OCI-LY7 (cell line): Measurements from ENCODE around the gene EDN2. TPM values are rescaled to one million over a fixed set of nuclear protein-coding genes. Genes with fewer than 3 reads are reported as not detected.

Source experiments
- BruUV-seq: library from RNA; stranded (reverse); fragments of 400-500 nt; replicated peaks from 2 replicates; lab custom pipeline; 2021; lab: Mats Ljungman, UMichigan
- CTCF ChIA-PET: fragments of 300-600 bp; sonication (Branson Sonifier 250); formaldehyde crosslinking; loops from one replicate; lab custom pipeline; 2022; ENCODE audit warnings: antibody characterized with exemption; ENCODE audit not compliant: unreplicated experiment; lab: Charles Lee
- POLR2A ChIA-PET: fragments of 300-600 bp; sonication (Branson Sonifier 250); formaldehyde crosslinking; loops from one replicate; lab custom pipeline; 2022; ENCODE audit warnings: antibody characterized with exemption; lab: Charles Lee
- DNase-seq: peaks from one replicate; pipeline ENCODE4 v3.0.0-alpha.2; 2015; ENCODE audit warnings: low spot score
- H2AFZ ChIP-seq: fragments of 200-600 bp; sonication (generic), shearing (Covaris generic); 2 replicates; pipeline ENCODE4 v1.6.1; 2014; ENCODE audit warnings: mild to moderate bottlenecking, antibody characterized with exemption, low read length, moderate library complexity
- H3K27ac ChIP-seq: fragments of 200-600 bp; sonication (generic); 2 replicates; pipeline ENCODE4 v1.5.1; 2014; ENCODE audit warnings: mixed run types, low read depth, mild to moderate bottlenecking, moderate library complexity, low read length, inconsistent platforms; ENCODE audit not compliant: poor library complexity, severe bottlenecking
- H3K36me3 ChIP-seq: fragments of 200-600 bp; sonication (generic); 2 replicates; pipeline ENCODE4 v1.6.1; 2014; ENCODE audit warnings: mild to moderate bottlenecking, antibody characterized with exemption, low read length, moderate library complexity, mixed read lengths; ENCODE audit not compliant: insufficient read depth
- H3K4me1 ChIP-seq: fragments of 200-600 bp; sonication (generic); 2 replicates; pipeline ENCODE4 v1.5.1; 2014; ENCODE audit warnings: mild to moderate bottlenecking, low read length; ENCODE audit not compliant: insufficient read depth, poor library complexity, severe bottlenecking
- H3K4me2 ChIP-seq: fragments of 200-600 bp; sonication (generic); 2 replicates; pipeline ENCODE4 v1.6.1; 2014; ENCODE audit warnings: mild to moderate bottlenecking, low read length
- H3K4me3 ChIP-seq: fragments of 200-600 bp; sonication (generic); 2 replicates; pipeline ENCODE4 v1.5.1; 2014; ENCODE audit warnings: mild to moderate bottlenecking, low read depth, low read length; ENCODE audit not compliant: poor library complexity, severe bottlenecking
- H3K79me2 ChIP-seq: fragments of 200-600 bp; sonication (generic); 2 replicates; pipeline ENCODE4 v1.6.1; 2016; ENCODE audit warnings: low read depth, mild to moderate bottlenecking, low read length, moderate library complexity, mixed read lengths; ENCODE audit not compliant: insufficient read depth
- H3K9me2 ChIP-seq: fragments of 200-600 bp; sonication (generic); 2 replicates; pipeline ENCODE4 v1.6.1; 2016; ENCODE audit warnings: mild to moderate bottlenecking, low read length, mixed read lengths; ENCODE audit not compliant: insufficient read depth
- H3K9me3 ChIP-seq: fragments of 200-600 bp; sonication (generic); 2 replicates; pipeline ENCODE4 v1.6.1; 2014; ENCODE audit warnings: mild to moderate bottlenecking, mixed run types, low read length, mixed read lengths
- H4K20me1 ChIP-seq: fragments of 200-600 bp; sonication (generic); 2 replicates; pipeline ENCODE4 v1.6.1; 2014; ENCODE audit warnings: mild to moderate bottlenecking, antibody characterized with exemption, low read length, moderate library complexity, mixed read lengths; ENCODE audit not compliant: insufficient read depth
- EZH2phosphoT487 ChIP-seq: fragments of 200-600 bp; sonication (generic); IDR thresholded peaks from 2 replicates; pipeline ENCODE4 v1.6.1; 2018; ENCODE audit warnings: low read depth, borderline replicate concordance, mild to moderate bottlenecking, mixed run types, antibody characterized with exemption, low read length, moderate library complexity, mixed read lengths
- intact Hi-C: fragments of 100-400 bp; cut with micrococcal nuclease; formaldehyde crosslinking; loops from one replicate; pipeline ENCODE4 v1.10.0; 2022; ENCODE audit not compliant: unreplicated experiment
- total RNA-seq, 2 experiments: library from RNA; depleted of rRNA in 1 of 2; stranded (reverse); fragments of >200 nt in 1 of 2; shearing (Covaris generic) in 1 of 2; gene quantifications; 2 replicates each; pipeline ENCODE4 v1.2.3, GENCODE V29; 2014 to 2022
- TF ChIP-seq, protein P1 (sequence below): fragments of 200-600 bp; sonication (generic); conservative IDR thresholded peaks from 2 replicates; pipeline ENCODE4 v1.5.1; 2014; ENCODE audit warnings: mild to moderate bottlenecking, antibody characterized with exemption, low read length, moderate library complexity, mixed read lengths

The EDN2 gene
- total RNA-seq, 2 experiments from 2014 or later = not detected

GRCh38 chr1:41495210-41495948 is 10.9 kb upstream of the EDN2 start:
- H3K36me3 ChIP-seq = no peaks in the 10 kb centered on the region
- no peaks in the 10 kb centered on the region for H3K9me2 ChIP-seq
- no peaks in the 10 kb centered on the region for H4K20me1 ChIP-seq
- ChIA-PET CTCF (no interaction called here), POLR2A (no interaction called here)
- no peaks in the 10 kb centered on the region for H3K4me1 ChIP-seq
- H3K4me3 ChIP-seq = no peak overlapping the region
- H2AFZ ChIP-seq = no peak overlapping the region
- TF ChIP-seq, protein P1, sequence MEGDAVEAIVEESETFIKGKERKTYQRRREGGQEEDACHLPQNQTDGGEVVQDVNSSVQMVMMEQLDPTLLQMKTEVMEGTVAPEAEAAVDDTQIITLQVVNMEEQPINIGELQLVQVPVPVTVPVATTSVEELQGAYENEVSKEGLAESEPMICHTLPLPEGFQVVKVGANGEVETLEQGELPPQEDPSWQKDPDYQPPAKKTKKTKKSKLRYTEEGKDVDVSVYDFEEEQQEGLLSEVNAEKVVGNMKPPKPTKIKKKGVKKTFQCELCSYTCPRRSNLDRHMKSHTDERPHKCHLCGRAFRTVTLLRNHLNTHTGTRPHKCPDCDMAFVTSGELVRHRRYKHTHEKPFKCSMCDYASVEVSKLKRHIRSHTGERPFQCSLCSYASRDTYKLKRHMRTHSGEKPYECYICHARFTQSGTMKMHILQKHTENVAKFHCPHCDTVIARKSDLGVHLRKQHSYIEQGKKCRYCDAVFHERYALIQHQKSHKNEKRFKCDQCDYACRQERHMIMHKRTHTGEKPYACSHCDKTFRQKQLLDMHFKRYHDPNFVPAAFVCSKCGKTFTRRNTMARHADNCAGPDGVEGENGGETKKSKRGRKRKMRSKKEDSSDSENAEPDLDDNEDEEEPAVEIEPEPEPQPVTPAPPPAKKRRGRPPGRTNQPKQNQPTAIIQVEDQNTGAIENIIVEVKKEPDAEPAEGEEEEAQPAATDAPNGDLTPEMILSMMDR = 0 out of 2 replicates have a peak, but pooled peaks have one; percentile 25
- TF ChIP-seq EZH2phosphoT487 = no peak
- intact Hi-C loops = no loop called here
- no peaks in the 10 kb centered on the region for H3K79me2 ChIP-seq
- DNase-seq = no peak
- H3K4me2 ChIP-seq = no peak overlapping the region
- no TSS peak for BruUV-seq
- H3K27ac ChIP-seq = no peak overlapping the region
- no peaks in the 10 kb centered on the region for H3K9me3 ChIP-seq

DNA sequence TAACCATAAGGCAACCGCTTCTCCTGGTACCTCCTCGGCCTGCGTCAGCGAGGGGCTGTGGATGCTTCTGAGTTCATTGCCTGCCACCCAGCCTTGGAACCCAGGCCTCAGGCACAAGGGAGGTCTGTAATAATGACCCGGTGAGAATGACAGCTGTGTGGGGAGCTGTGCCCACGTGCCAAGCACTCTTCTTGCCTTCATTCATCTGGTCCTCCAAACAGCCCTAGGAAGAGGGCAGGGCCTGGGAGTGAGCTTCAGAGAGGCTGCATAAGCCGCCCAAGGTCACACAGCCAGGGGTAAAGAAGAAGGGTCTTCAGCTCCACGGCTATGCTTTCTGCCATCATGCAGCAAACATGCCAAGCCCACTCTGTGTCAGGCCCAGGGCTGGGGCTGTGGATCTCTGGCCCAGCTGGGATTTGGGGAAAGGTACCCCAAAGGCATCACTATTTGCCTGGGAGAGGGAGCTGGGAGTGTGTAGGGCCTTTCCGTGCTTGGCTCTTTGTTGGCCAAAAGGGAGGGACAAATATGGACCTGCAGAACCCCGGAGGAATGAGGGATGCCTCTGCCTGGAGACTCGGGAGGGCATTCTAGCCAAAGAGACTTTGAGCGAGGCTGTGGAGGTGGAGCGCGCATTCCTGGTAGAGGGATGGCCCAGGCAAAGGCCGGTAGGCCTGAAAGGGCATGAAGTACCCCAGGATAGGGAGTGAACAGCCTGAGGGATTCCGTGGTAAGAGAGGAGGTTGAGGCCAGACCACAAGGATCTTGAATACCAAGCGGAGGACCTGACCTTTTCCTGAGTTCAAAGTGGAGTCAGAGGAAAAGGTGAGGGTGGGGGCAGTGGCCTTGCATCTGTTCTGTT is 10.1 kb upstream of the EDN2 start:
- Histone ChIP-seq H3K4me1 (no peaks in the 10 kb centered on the region), H4K20me1 (no peaks in the 10 kb centered on the region), H3K27ac (no peak overlapping the region), H3K9me3 (no peaks in the 10 kb centered on the region), H2AFZ (no peak overlapping the region), H3K36me3 (no peaks in the 10 kb centered on the region), H3K9me2 (no peaks in the 10 kb centered on the region), H3K79me2 (no peaks in the 10 kb centered on the region), H3K4me2 (no peak overlapping the region), H3K4me3 (no peak overlapping the region)
- BruUV-seq = no TSS peak
- CTCF ChIA-PET = no interaction called here
- DNase-seq = no peak
- no peak for TF ChIP-seq EZH2phosphoT487
- TF ChIP-seq, protein P1 = no peak
- POLR2A ChIA-PET = no interaction called here
- intact Hi-C loops = no loop called here
